Chondrocyte (in vitro differentiated cells): Measurements from ENCODE around the gene TAB2. TPM values are rescaled to one million over a fixed set of nuclear protein-coding genes. Genes with fewer than 3 reads are reported as not detected.

Experiments used
- DNase-seq: peaks from one replicate; pipeline ENCODE4 v3.0.0; 2021; ENCODE audit warnings: mixed read lengths, low spot score
- H3K27ac Mint-ChIP-seq: one replicate; pipeline ENCODE4 v1.8.0; 2021; ENCODE audit warnings: mild to moderate bottlenecking, moderate library complexity, mixed read lengths; ENCODE audit not compliant: unreplicated experiment
- H3K27me3 Mint-ChIP-seq: 2 replicates; pipeline ENCODE4 v1.8.0; 2021; ENCODE audit warnings: low read depth, mixed read lengths
- H3K36me3 Mint-ChIP-seq: 2 replicates; pipeline ENCODE4 v1.8.0; 2021; ENCODE audit warnings: low read depth, mixed read lengths
- H3K4me1 Mint-ChIP-seq: 2 replicates; pipeline ENCODE4 v1.8.0; 2021; ENCODE audit warnings: low read depth, mild to moderate bottlenecking, mixed read lengths
- H3K4me3 Mint-ChIP-seq: one replicate; pipeline ENCODE4 v1.8.0; 2021; ENCODE audit warnings: mild to moderate bottlenecking, moderate library complexity, mixed read lengths; ENCODE audit not compliant: unreplicated experiment
- H3K9me3 Mint-ChIP-seq: 2 replicates; pipeline ENCODE4 v1.8.0; 2021; ENCODE audit warnings: low read depth, mixed read lengths
- total RNA-seq: library from RNA; stranded (reverse); gene quantifications from 3 replicates; pipeline ENCODE4 v1.2.1, GENCODE V29; 2021
- TF ChIP-seq, protein P1 (sequence below): fragments of 200-600 bp; sonication (generic); IDR thresholded peaks from 2 replicates; pipeline ENCODE4 v1.5.0; 2021; ENCODE audit warnings: antibody characterized with exemption, mild to moderate bottlenecking, moderate library complexity

Gene TAB2
- total RNA-seq, 1 donor from 2014 or later = 54.9 TPM

DNA sequence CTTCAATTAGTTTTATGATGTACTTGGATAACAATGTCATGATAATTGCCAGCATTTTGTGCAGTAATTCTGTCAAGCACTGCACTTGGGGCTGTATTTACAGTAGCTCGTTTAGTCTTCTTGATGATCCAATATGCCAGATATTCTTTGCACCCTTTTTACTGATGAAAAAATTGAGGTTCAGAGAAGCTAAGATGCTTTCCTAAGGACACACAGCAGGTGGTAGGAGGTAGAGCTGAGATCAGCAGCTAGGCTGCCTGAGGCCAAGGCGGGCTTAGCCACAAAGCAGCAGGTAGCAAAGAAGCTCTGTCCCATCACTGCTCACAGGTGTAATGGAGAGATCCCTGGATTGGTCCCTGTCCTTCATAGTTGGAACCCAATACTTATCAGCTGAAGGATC is 115.9 kb downstream of the TAB2 start:
- Mint-ChIP-seq H3K36me3 (no peaks in the 10 kb centered on the region), H3K4me1 (peaks cover 3% of the 10 kb centered on the region), H3K27ac (no peak overlapping the region), H3K4me3 (no peak overlapping the region), H3K27me3 (no peaks in the 10 kb centered on the region), H3K9me3 (no peaks in the 10 kb centered on the region)
- DNase-seq = no peak
- TF ChIP-seq, protein P1, sequence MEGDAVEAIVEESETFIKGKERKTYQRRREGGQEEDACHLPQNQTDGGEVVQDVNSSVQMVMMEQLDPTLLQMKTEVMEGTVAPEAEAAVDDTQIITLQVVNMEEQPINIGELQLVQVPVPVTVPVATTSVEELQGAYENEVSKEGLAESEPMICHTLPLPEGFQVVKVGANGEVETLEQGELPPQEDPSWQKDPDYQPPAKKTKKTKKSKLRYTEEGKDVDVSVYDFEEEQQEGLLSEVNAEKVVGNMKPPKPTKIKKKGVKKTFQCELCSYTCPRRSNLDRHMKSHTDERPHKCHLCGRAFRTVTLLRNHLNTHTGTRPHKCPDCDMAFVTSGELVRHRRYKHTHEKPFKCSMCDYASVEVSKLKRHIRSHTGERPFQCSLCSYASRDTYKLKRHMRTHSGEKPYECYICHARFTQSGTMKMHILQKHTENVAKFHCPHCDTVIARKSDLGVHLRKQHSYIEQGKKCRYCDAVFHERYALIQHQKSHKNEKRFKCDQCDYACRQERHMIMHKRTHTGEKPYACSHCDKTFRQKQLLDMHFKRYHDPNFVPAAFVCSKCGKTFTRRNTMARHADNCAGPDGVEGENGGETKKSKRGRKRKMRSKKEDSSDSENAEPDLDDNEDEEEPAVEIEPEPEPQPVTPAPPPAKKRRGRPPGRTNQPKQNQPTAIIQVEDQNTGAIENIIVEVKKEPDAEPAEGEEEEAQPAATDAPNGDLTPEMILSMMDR = no peak

DNA sequence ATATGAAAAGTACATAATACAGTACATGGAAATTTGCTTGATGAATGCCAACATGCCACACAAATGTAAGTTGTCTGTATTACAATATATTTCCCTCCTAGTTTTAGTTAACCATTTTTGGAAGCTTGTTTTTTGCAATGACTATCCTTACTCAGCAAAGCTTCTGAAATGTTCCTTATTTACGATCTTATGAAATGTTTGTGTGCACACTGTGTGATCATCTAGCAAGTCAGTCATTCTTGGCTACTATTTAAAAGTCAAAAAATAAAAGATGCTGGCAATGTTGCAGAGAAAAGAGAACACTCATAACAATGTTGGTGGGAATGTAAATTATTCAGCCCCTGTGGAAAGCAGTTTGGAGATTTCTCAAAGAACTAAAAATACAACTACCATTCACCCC is 116.4 kb downstream of the TAB2 start:
- H3K36me3 Mint-ChIP-seq = no peaks in the 10 kb centered on the region
- no peak for DNase-seq
- no peaks in the 10 kb centered on the region for H3K9me3 Mint-ChIP-seq
- no peaks in the 10 kb centered on the region for H3K27me3 Mint-ChIP-seq
- peaks cover 3% of the 10 kb centered on the region for H3K4me1 Mint-ChIP-seq
- H3K27ac Mint-ChIP-seq = no peak overlapping the region
- H3K4me3 Mint-ChIP-seq = no peak overlapping the region
- TF ChIP-seq, protein P1 = no peak

DNA sequence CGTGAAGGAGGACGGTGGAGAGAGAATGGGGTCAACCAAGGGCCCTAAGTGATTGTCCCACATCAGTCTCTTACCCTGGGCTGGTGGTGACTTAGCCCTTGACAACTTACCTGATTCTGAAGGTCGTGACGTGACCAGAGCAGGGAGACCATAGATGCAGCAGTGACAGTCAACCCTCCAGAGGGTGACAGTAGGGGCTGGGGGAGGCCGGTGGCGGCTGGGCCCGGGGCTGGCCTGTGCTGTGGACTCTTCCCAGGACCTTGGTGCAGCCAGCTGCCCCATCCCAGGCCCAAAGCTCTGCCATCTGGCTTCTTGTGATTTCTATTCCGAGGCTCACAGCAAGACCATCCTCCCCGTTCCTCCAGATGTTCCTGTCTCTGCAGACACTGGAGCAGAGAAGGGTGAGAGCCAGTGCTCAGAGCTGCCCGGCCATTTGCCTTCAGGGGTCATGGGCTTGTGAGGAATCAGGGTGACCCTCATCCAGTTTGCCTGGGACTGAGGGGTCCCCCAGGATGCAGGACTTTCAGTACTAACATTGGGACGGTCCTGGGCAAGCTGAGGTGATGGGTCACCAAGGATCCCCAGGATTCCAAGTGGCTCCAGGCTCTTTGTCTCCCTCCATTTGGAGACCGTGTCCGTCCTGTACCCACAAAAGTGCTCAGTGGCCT is 118.5 kb downstream of the TAB2 start:
- Mint-ChIP-seq H3K36me3 (no peaks in the 10 kb centered on the region), H3K27ac (no peak overlapping the region), H3K9me3 (no peaks in the 10 kb centered on the region), H3K4me3 (no peak overlapping the region), H3K4me1 (peaks cover 5% of the 10 kb centered on the region), H3K27me3 (no peaks in the 10 kb centered on the region)
- TF ChIP-seq, protein P1 = no peak
- no peak for DNase-seq

DNA sequence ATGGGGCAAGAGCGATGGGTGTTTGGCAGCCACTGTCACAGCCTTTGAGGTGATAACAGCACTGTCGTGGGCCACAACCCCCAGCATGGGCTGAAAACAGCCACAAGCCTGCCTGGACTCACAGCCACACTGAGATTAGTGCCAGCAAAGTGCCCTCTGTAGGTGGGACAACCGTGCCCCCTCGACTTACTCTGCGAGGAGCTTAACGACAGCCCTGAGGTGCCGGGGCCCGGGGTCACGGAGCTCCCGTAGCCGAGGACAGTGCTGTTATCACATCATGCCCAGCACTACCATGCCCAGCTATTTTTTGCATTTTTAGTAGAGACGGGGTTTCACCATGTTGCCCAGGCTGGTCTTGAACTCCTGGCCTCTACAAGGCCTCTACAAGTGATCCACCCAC is 119.1 kb downstream of the TAB2 start:
- TF ChIP-seq, protein P1 = no peak
- Mint-ChIP-seq H3K9me3 (no peaks in the 10 kb centered on the region), H3K27me3 (no peaks in the 10 kb centered on the region), H3K4me3 (no peak overlapping the region), H3K4me1 (peaks cover 10% of the 10 kb centered on the region), H3K27ac (no peak overlapping the region), H3K36me3 (no peaks in the 10 kb centered on the region)
- DNase-seq = no peak

DNA sequence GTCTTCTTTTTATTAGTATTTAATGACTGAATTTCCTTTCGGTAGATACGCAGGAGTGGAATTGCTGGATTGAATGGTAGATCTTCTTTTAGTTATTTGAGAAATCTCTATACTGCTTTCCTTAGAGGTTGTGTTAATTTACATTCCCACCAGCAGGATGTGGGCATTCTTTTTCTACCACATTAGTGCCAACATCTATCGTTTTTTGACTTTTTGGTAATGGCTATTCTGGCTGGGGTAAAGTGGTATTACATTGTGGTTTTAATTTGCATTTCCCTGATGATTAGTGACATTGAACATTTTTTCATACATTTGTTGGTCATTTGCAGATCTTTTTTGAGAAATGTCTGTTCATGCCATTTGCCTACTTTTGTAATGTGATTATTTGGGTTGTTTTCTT is 119.7 kb downstream of the TAB2 start:
- H3K4me1 Mint-ChIP-seq = peaks cover 8% of the 10 kb centered on the region
- no peak overlapping the region for H3K4me3 Mint-ChIP-seq
- H3K36me3 Mint-ChIP-seq = no peaks in the 10 kb centered on the region
- no peak for DNase-seq
- no peak overlapping the region for H3K27ac Mint-ChIP-seq
- no peaks in the 10 kb centered on the region for H3K27me3 Mint-ChIP-seq
- no peaks in the 10 kb centered on the region for H3K9me3 Mint-ChIP-seq
- TF ChIP-seq, protein P1 = peak; percentile 58
